OCI-LY3 (cell line): ENCODE results near the gene TFCP2L1.

Experiments
- EZH2phosphoT487 ChIP-seq: fragments of 200-600 bp; shearing (Covaris generic); IDR thresholded peaks from 2 replicates; pipeline ENCODE4 v1.6.1; 2018; ENCODE audit warnings: antibody characterized with exemption, mixed run types, low read depth
- TF ChIP-seq, protein P1 (sequence below): fragments of 200-600, 300-600 bp; sonication (generic); IDR thresholded peaks from 2 replicates; pipeline ENCODE4 v1.5.1; 2014; ENCODE audit warnings: antibody characterized with exemption, low read length, low read depth

DNA sequence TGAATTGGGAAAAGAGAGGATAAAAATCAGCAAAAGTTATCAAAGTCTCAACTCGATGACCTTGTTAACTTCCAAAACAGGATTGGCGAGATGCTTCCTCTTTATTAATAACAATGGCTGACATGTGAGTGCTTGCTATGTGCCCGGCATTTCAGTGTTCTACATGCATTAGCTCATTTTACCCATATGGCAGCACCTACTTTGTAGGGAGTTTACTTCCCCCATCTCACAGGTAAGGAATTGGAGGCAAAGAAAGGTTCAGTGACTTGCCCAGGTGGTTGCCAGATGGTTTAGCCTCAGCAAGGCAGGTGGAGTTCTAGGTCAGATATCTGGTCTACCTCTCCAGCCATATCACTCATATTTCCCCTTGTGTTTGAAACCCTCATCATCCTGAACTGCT, 12.4 kb downstream of the TFCP2L1 start:
- TF ChIP-seq, protein P1, sequence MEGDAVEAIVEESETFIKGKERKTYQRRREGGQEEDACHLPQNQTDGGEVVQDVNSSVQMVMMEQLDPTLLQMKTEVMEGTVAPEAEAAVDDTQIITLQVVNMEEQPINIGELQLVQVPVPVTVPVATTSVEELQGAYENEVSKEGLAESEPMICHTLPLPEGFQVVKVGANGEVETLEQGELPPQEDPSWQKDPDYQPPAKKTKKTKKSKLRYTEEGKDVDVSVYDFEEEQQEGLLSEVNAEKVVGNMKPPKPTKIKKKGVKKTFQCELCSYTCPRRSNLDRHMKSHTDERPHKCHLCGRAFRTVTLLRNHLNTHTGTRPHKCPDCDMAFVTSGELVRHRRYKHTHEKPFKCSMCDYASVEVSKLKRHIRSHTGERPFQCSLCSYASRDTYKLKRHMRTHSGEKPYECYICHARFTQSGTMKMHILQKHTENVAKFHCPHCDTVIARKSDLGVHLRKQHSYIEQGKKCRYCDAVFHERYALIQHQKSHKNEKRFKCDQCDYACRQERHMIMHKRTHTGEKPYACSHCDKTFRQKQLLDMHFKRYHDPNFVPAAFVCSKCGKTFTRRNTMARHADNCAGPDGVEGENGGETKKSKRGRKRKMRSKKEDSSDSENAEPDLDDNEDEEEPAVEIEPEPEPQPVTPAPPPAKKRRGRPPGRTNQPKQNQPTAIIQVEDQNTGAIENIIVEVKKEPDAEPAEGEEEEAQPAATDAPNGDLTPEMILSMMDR = no peak
- no peak for TF ChIP-seq EZH2phosphoT487
